ENCODE data around the gene DMRT3. TPM values are rescaled to one million over a fixed set of nuclear protein-coding genes. Genes with fewer than 3 reads are reported as not detected.

DMRT3 gene
- total RNA-seq, 1 donor from 2014 or later: 0.47 TPM

- DNase-seq (ENCODE audit: extremely low read depth, low read depth, low spot score): no peak
Measured at GRCh38 chr9:970151-970996, 6.1 kb upstream of the DMRT3 start.

GRCh38 chr9:971901-972500, 4.5 kb upstream of the DMRT3 start:
- no peak for DNase-seq (ENCODE audit: extremely low read depth, low read depth, low spot score)

GRCh38 chr9:972501-973294, 3.8 kb upstream of the DMRT3 start:
- DNase-seq (ENCODE audit: extremely low read depth, low read depth, low spot score): no peak

- DNase-seq (ENCODE audit: extremely low read depth, low read depth, low spot score): no peak
Measured at GRCh38 chr9:973295-973834, 3.1 kb upstream of the DMRT3 start.

GRCh38 chr9:974031-974995, 2.1 kb upstream of the DMRT3 start:
- DNase-seq (ENCODE audit: extremely low read depth, low read depth, low spot score): no peak

- no peak for DNase-seq (ENCODE audit: extremely low read depth, low read depth, low spot score)
Measured at GRCh38 chr9:974996-975739, 1.3 kb upstream of the DMRT3 start.

- DNase-seq (ENCODE audit: extremely low read depth, low read depth, low spot score): no peak
Measured at GRCh38 chr9:975740-976257, 656 bp upstream of the DMRT3 start.

- DNase-seq (ENCODE audit: extremely low read depth, low read depth, low spot score): no peak
Measured at GRCh38 chr9:976943-977837, 735 bp downstream of the DMRT3 start.

GRCh38 chr9:977838-978830, 1.7 kb downstream of the DMRT3 start:
- DNase-seq (ENCODE audit: extremely low read depth, low read depth, low spot score): no peak

GRCh38 chr9:979983-980382, 3.5 kb downstream of the DMRT3 start:
- DNase-seq (ENCODE audit: extremely low read depth, low read depth, low spot score): no peak

GRCh38 chr9:980640-981039, 4.2 kb downstream of the DMRT3 start:
- no peak for DNase-seq (ENCODE audit: extremely low read depth, low read depth, low spot score)

GRCh38 chr9:981491-981898, 5.0 kb downstream of the DMRT3 start:
- no peak for DNase-seq (ENCODE audit: extremely low read depth, low read depth, low spot score)

- no peak for DNase-seq (ENCODE audit: extremely low read depth, low read depth, low spot score)
Measured at GRCh38 chr9:982394-983230, 6.2 kb downstream of the DMRT3 start.

GRCh38 chr9:994005-994404, 17.6 kb downstream of the DMRT3 start:
- no peak for DNase-seq (ENCODE audit: extremely low read depth, low read depth, low spot score)

- DNase-seq (ENCODE audit: extremely low read depth, low read depth, low spot score): no peak
Measured at GRCh38 chr9:995192-995591, 18.7 kb downstream of the DMRT3 start.

GRCh38 chr9:995781-996180, 19.3 kb downstream of the DMRT3 start:
- no peak for DNase-seq (ENCODE audit: extremely low read depth, low read depth, low spot score)
